Upper lobe of left lung (tissue), 6 donors: ENCODE results near the gene FANCD2OS. TPM values are rescaled to one million over a fixed set of nuclear protein-coding genes. Genes with fewer than 3 reads are reported as not detected.

ENCODE experiments used
- ATAC-seq, 2 donors: fragments of 200-7000 bp; cut with Tn5 transposase; one replicate each; pipeline ENCODE4 v1.9.1; 2022; ENCODE audit warnings: mild to moderate bottlenecking in 2 of 2, moderate library complexity in 2 of 2; ENCODE audit not compliant: low FRiP score in 2 of 2
- DNase-seq, 2 donors: peaks; one replicate each; pipeline ENCODE4 v3.0.0-alpha.2; 2019 to 2020
- H3K27ac ChIP-seq, 4 donors: fragments of 200-600 bp; sonication (generic); one replicate each; pipeline ENCODE4 v1.5.1; 2016 to 2019
- H3K27me3 ChIP-seq, 4 donors: fragments of 200-600 bp; sonication (generic); one replicate each; pipeline ENCODE4 v1.5.1; 2017 to 2019
- H3K36me3 ChIP-seq, 4 donors: fragments of 200-600 bp; sonication (generic); one replicate each; pipeline ENCODE4 v1.5.1; 2016 to 2019
- H3K4me1 ChIP-seq, 4 donors: fragments of 200-600 bp; sonication (generic); one replicate each; pipeline ENCODE4 v1.5.1; 2018 to 2019
- H3K4me3 ChIP-seq, 4 donors: fragments of 200-600 bp; sonication (generic); one replicate each; pipeline ENCODE4 v1.5.1; 2017 to 2019; ENCODE audit warnings: mild to moderate bottlenecking in 2 of 4, moderate library complexity in 1 of 4
- H3K9me3 ChIP-seq, 4 donors: fragments of 200-600 bp; sonication (generic); one replicate each; pipeline ENCODE4 v1.5.1; 2018 to 2019
- POLR2A ChIP-seq, 4 donors: fragments of 450-650 bp; IDR thresholded peaks; one replicate each; pipeline ENCODE4 v1.5.1; 2016 to 2017; ENCODE audit warnings: antibody characterized with exemption in 4 of 4, mild to moderate bottlenecking in 2 of 4
- POLR2AphosphoS5 ChIP-seq, 2 donors: sonication (generic); formaldehyde crosslinking; IDR thresholded peaks; one replicate each; pipeline ENCODE4 v1.5.1; 2017; ENCODE audit warnings: antibody characterized with exemption in 2 of 2
- WGBS, 2 donors: methylation state at CpG; one replicate each; pipeline ENCODE4 v1.1.5; 2017 to 2018; 5-methylcytosine and 5-hydroxymethylcytosine counted together
- total RNA-seq, 6 donors: library from RNA; depleted of rRNA in 4 of 6; stranded (reverse); fragments of >200 nt in 4 of 6; gene quantifications; one replicate each; pipeline versions ENCODE4 v1.1.0 to v1.2.1, GENCODE V29; 2016 to 2021
- donor health status: DM: no; HTN: no; CAD: no; lungs with moderate emphysema.
- donor health status: DM: no; HTN: yes; CAD: no; lungs with severe emphysema.

FANCD2OS gene
- total RNA-seq, 6 donors from 2014 or later: not detected

GRCh38 chr3:10055097-10055496 lies 53.0 kb downstream of the FANCD2OS start:
- ATAC-seq: no peak
- Histone ChIP-seq H3K27ac (no peak overlapping the region), H3K9me3 (no peaks in the 10 kb centered on the region), H3K36me3 (no peaks in the 10 kb centered on the region), H3K27me3 (no peaks in the 10 kb centered on the region), H3K4me1 (no peaks in the 10 kb centered on the region), H3K4me3 (no peak overlapping the region)
- 98 to 100% methylated on average over 4 of the region's 4 CpGs for WGBS, 2 donors
- no peak for DNase-seq
- no peak for TF ChIP-seq POLR2AphosphoS5 (IDR thresholded peaks at IDR 0.05)
- TF ChIP-seq POLR2A (IDR thresholded peaks at IDR 0.05): no peak

Other genes starting within 250 kb of the FANCD2OS start
- gene CIDEC, start 228.0 kb downstream of the FANCD2OS start, total RNA-seq: not detected
- gene JAGN1, start 217.6 kb downstream of the FANCD2OS start, total RNA-seq: 10 to 100 TPM in 4 of 6 donors, 1 to 10 TPM in 2; 4.2 to 33.3 (median 24.2) TPM
- 10 to 100 TPM; 16.1 to 44.8 (median 27.0) TPM for gene IL17RE, start 205.4 kb downstream of the FANCD2OS start, total RNA-seq
- gene IL17RC, start 191.2 kb downstream of the FANCD2OS start, total RNA-seq: 10 to 100 TPM; 26.3 to 83.8 (median 32.9) TPM
- 10 to 100 TPM; 31.7 to 72.3 (median 44.0) TPM for gene CRELD1, start 174.4 kb downstream of the FANCD2OS start, total RNA-seq
- gene PRRT3, start 155.8 kb downstream of the FANCD2OS start, total RNA-seq: 1 to 10 TPM; 1.6 to 7.1 (median 4.5) TPM
- 10 to 100 TPM; 26.2 to 79.0 (median 46.3) TPM for gene EMC3, start 121.4 kb downstream of the FANCD2OS start, total RNA-seq
- gene FANCD2, start 81.8 kb downstream of the FANCD2OS start, total RNA-seq: 10 to 100 TPM in 1 of 6 donors, 1 to 10 TPM in 5; 3.0 to 23.0 (median 5.8) TPM
- gene BRK1, start 7.4 kb upstream of the FANCD2OS start, total RNA-seq: 100 to 1,000 TPM in 2 of 6 donors, 10 to 100 TPM in 4; 43.3 to 115 (median 81.8) TPM
- 10 to 100 TPM; 29.8 to 71.2 (median 41.2) TPM for gene VHL, start 33.5 kb upstream of the FANCD2OS start, total RNA-seq
- 10 to 100 TPM in 1 of 6 donors, 1 to 10 TPM in 5; 3.1 to 10.2 (median 7.1) TPM for gene IRAK2, start 56.7 kb upstream of the FANCD2OS start, total RNA-seq
- gene TATDN2, start 140.2 kb upstream of the FANCD2OS start, total RNA-seq: 10 to 100 TPM; 20.3 to 34.6 (median 26.0) TPM
- gene GHRL, start 184.7 kb upstream of the FANCD2OS start, total RNA-seq: 10 to 100 TPM in 1 of 6 donors, 1 to 10 TPM in 5; 1.1 to 14.7 (median 1.8) TPM
- 100 to 1,000 TPM in 2 of 6 donors, 10 to 100 TPM in 4; 70.4 to 133 (median 95.3) TPM for gene SEC13, start 212.9 kb upstream of the FANCD2OS start, total RNA-seq